ENCODE results near the gene UBN2.

GRCh38 chr7:139192014-139192706, 38.9 kb upstream of the UBN2 start:
- TF ChIP-seq BHLHE40 (IDR thresholded peaks at IDR 0.05; ENCODE audit: borderline replicate concordance): no peak
- no peak for TF ChIP-seq SP1 (IDR thresholded peaks at IDR 0.05)
- no peak for TF ChIP-seq FOXM1 (IDR thresholded peaks at IDR 0.05; ENCODE audit: borderline replicate concordance)
- TF ChIP-seq FOXA1 (IDR thresholded peaks at IDR 0.05): no peak
